Mesendoderm (in vitro differentiated cells): ENCODE measurements around the gene FRMD4A.
"Not testable (repeated sequence)": the region's sequence is repeated elsewhere in the genome, so short reads cannot be mapped to it uniquely, and the experiment has no call there.

ENCODE experiments used
- DNase-seq: peaks from one replicate; pipeline ENCODE4 v3.0.0; 2013
- H2AK5ac ChIP-seq: 2 replicates; pipeline ENCODE4 v1.6.1; 2013; ENCODE audit warnings: low read length, inconsistent platforms
- H2BK120ac ChIP-seq: 2 replicates; pipeline ENCODE4 v1.6.1; 2013; ENCODE audit warnings: low read depth, mild to moderate bottlenecking, low read length, moderate library complexity, mixed read lengths
- H2BK15ac ChIP-seq: replicated peaks from 2 replicates; pipeline ENCODE4 v1.6.1; 2013; ENCODE audit warnings: low read depth, mild to moderate bottlenecking, moderate library complexity
- H2BK5ac ChIP-seq: 2 replicates; pipeline ENCODE4 v1.6.1; 2013; ENCODE audit warnings: low read length, inconsistent platforms
- H3K18ac ChIP-seq: 2 replicates; pipeline ENCODE4 v1.6.1; 2013; ENCODE audit warnings: mild to moderate bottlenecking, low read length, mixed read lengths
- H3K23ac ChIP-seq: one replicate; pipeline ENCODE4 v1.6.1; 2013; ENCODE audit warnings: low read length
- H3K27ac ChIP-seq: 2 replicates; pipeline ENCODE4 v1.5.1; 2013; ENCODE audit warnings: low read depth, mild to moderate bottlenecking, inconsistent platforms, low read length, moderate library complexity
- H3K27me3 ChIP-seq: 2 replicates; pipeline ENCODE4 v1.6.1; 2013; ENCODE audit warnings: low read length, control low read depth, mild to moderate bottlenecking, inconsistent platforms; ENCODE audit not compliant: insufficient read depth, poor library complexity
- H3K36me3 ChIP-seq: 2 replicates; pipeline ENCODE4 v1.6.1; 2013; ENCODE audit warnings: low read length, inconsistent platforms; ENCODE audit not compliant: control insufficient read depth, insufficient read depth
- H3K4ac ChIP-seq: one replicate; pipeline ENCODE4 v1.6.1; 2013; ENCODE audit warnings: low read depth, mild to moderate bottlenecking, low read length, moderate library complexity
- H3K4me1 ChIP-seq: 2 replicates; pipeline ENCODE4 v1.6.1; 2013; ENCODE audit warnings: low read depth, low read length, inconsistent platforms; ENCODE audit not compliant: control insufficient read depth
- H3K4me2 ChIP-seq: 2 replicates; pipeline ENCODE4 v1.6.1; 2013; ENCODE audit warnings: low read length
- H3K4me3 ChIP-seq: 2 replicates; pipeline ENCODE4 v1.5.1; 2013; ENCODE audit warnings: mild to moderate bottlenecking, low read length
- H3K56ac ChIP-seq: one replicate; pipeline ENCODE4 v1.6.1; 2013; ENCODE audit warnings: low read length
- H3K79me1 ChIP-seq: 2 replicates; pipeline ENCODE4 v1.6.1; 2013; ENCODE audit warnings: low read length, inconsistent platforms
- H3K79me2 ChIP-seq: 2 replicates; pipeline ENCODE4 v1.6.1; 2013; ENCODE audit warnings: mild to moderate bottlenecking, low read length; ENCODE audit not compliant: control insufficient read depth, insufficient read depth
- H3K9ac ChIP-seq: 2 replicates; pipeline ENCODE4 v1.6.1; 2013; ENCODE audit warnings: low read length, inconsistent platforms
- H4K5ac ChIP-seq: one replicate; pipeline ENCODE4 v1.6.1; 2013; ENCODE audit warnings: low read length
- H4K8ac ChIP-seq: one replicate; pipeline ENCODE4 v1.6.1; 2013; ENCODE audit warnings: low read depth, mild to moderate bottlenecking, control low read depth, low read length, moderate library complexity
- WGBS: extraction: QIAGEN DNeasy Blood & Tissue Kit; methylation state at CpG from one replicate; pipeline ENCODE4 v1.1.7; 2013; ENCODE audit warnings: low lambda C conversion rate, missing lambda C conversion rate; ENCODE audit not compliant: insufficient coverage; ENCODE audit errors: extremely low coverage; 5-methylcytosine and 5-hydroxymethylcytosine counted together

FRMD4A gene

DNA sequence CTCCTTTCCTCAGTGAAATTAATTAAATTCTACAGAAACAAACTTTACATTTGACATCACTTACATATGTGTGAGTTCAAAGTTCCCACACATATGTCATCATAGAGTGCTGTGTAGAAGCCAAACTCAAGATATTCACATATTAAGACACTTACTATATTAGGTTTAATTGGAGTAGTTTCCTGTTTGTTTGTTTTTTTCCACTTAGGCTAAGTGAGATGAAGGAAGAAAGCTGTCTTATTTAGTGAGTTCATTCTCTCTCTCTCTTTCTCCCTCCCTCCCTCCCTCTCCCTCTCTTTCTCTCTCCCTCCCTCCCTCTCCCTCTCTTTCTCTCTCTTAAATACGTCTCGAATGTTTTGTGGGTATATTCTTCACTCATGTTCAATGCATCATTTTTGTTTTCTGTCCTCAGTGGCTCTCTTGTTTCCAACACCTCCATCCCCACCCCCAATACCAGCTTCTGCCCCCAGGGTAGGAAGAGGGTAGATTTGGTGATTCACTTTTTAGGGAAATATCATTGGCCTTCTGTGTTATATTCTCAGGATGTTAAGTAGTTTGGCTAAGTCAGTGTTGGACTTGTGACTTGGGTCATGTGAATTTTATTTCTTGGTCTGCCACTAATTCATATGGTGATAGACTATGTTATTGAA, 262.0 kb downstream of the FRMD4A start:
- Histone ChIP-seq H3K18ac (no peak overlapping the region), H2AK5ac (no peak overlapping the region), H3K56ac (no peak overlapping the region), H3K27ac (no peak overlapping the region), H3K36me3 (no peaks in the 10 kb centered on the region), H2BK5ac (no peak overlapping the region), H4K8ac (no peak overlapping the region), H3K4ac (no peak overlapping the region), H2BK15ac (no peak overlapping the region), H3K79me2 (no peaks in the 10 kb centered on the region), H2BK120ac (no peak overlapping the region), H3K23ac (no peak overlapping the region), H4K5ac (no peak overlapping the region), H3K79me1 (no peaks in the 10 kb centered on the region), H3K4me1 (peaks cover 3% of the 10 kb centered on the region), H3K4me2 (no peak overlapping the region), H3K9ac (no peak overlapping the region), H3K4me3 (no peak overlapping the region), H3K27me3 (no peaks in the 10 kb centered on the region)
- no CpG with 5 or more reads among the region's 2 CpGs for WGBS
- no peak for DNase-seq

DNA sequence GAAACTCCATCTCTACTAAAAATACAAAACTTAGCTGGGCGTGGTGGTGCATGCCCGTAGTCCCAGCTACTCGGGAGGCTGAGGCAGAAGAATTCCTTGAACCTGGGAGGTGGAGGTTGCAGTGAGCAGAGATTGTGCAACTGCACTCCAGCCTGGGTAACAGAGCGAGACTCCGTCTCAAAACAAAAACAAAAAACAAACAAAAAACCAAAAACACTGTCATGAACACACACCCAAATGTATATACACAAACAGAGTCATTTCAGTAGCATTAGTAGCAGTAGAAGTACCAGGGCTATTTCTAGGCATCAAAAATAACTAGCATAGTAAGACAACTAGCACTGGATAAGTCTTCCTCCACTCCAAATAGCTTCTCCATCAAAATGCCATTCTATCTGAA, 263.1 kb downstream of the FRMD4A start:
- not testable (repeated sequence) for H3K9ac ChIP-seq, H4K8ac ChIP-seq, H2AK5ac ChIP-seq, H3K27ac ChIP-seq, H2BK15ac ChIP-seq, H3K23ac ChIP-seq, H3K4me3 ChIP-seq, H2BK120ac ChIP-seq, H3K36me3 ChIP-seq, H3K4ac ChIP-seq, H4K5ac ChIP-seq, H3K4me1 ChIP-seq, DNase-seq, H3K56ac ChIP-seq, H3K27me3 ChIP-seq, H3K79me1 ChIP-seq, H3K79me2 ChIP-seq, H3K4me2 ChIP-seq, H2BK5ac ChIP-seq, H3K18ac ChIP-seq
- no CpG with 5 or more reads among the region's 5 CpGs for WGBS

DNA sequence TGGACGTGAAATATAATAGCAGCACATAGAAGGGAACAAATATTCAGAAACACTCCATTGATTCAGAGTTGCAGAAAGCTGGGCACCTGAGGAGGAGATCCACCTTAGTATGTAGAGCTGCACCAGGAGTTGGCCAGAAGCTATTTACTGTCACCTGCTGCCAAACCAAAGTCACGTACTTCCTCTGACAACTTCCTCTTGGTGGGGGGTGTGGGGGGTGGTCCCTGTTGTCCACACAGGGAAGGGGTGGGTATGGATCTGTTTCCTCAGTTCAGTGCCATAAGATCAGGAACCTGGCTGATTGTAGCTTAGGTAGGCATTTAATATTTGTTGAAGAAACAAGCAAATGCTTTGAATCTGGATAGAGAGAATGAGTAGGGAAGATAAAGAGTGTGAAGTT, 264.6 kb downstream of the FRMD4A start:
- no CpG with 5 or more reads among the region's 2 CpGs for WGBS
- DNase-seq, result no peak
- Histone ChIP-seq H3K27ac (no peak overlapping the region), H3K4me1 (peaks cover 3% of the 10 kb centered on the region), H3K79me2 (no peaks in the 10 kb centered on the region), H3K56ac (no peak overlapping the region), H4K5ac (no peak overlapping the region), H3K18ac (no peak overlapping the region), H3K36me3 (no peaks in the 10 kb centered on the region), H2BK5ac (no peak overlapping the region), H2BK120ac (no peak overlapping the region), H3K9ac (no peak overlapping the region), H3K4ac (no peak overlapping the region), H3K27me3 (no peaks in the 10 kb centered on the region), H2BK15ac (no peak overlapping the region), H4K8ac (no peak overlapping the region), H3K4me3 (no peak overlapping the region), H3K23ac (no peak overlapping the region), H2AK5ac (no peak overlapping the region), H3K79me1 (no peaks in the 10 kb centered on the region), H3K4me2 (no peak overlapping the region)

DNA sequence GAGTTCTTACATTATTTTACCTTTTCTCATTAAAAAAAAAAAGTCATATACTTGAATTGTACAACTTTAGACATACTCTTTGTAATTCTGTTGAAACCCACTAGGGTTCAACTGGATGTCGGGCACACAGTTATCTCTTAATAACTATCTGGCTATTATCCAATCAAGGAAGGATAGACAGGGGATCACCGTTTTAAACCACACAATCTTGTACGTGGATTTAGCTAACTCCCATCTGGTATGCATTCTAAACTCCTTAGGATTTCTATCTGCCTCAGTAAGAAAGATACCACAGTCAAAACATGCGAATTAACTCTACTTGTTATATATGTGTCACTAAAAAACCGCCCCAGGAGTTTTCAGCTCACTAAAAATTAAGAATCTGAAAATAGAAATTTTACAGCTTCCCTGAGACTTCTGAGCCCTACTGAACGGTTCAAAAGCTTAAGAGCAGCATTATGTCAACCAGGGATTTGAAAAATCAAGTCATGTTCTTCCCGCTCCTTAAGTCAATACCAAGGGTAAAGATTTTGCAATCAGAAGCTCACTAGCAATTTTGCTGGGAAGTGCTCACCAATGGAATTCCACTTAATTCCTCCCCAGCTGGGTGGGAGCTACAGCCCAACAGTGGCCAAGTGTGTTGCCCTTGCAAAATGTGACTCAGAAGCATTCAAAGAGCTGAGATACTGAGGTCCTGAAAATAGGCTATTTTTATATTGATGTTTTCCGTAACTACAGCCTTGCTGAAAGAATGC, 267.0 kb downstream of the FRMD4A start:
- H3K23ac ChIP-seq, result no peak overlapping the region
- no peak overlapping the region for H3K18ac ChIP-seq
- H2AK5ac ChIP-seq, result no peak overlapping the region
- H3K4me3 ChIP-seq, result no peak overlapping the region
- H2BK5ac ChIP-seq, result no peak overlapping the region
- H3K9ac ChIP-seq, result no peak overlapping the region
- H3K4ac ChIP-seq, result no peak overlapping the region
- no peak overlapping the region for H3K56ac ChIP-seq
- peak; percentile 49 for DNase-seq
- H3K36me3 ChIP-seq, result no peaks in the 10 kb centered on the region
- no peak overlapping the region for H3K4me2 ChIP-seq
- H3K79me1 ChIP-seq, result no peaks in the 10 kb centered on the region
- H4K5ac ChIP-seq, result no peak overlapping the region
- H4K8ac ChIP-seq, result no peak overlapping the region
- H3K4me1 ChIP-seq, result no peaks in the 10 kb centered on the region
- no peaks in the 10 kb centered on the region for H3K79me2 ChIP-seq
- H3K27me3 ChIP-seq, result no peaks in the 10 kb centered on the region
- H2BK120ac ChIP-seq, result no peak overlapping the region
- peak overlapping the region; percentile 36 for H2BK15ac ChIP-seq
- H3K27ac ChIP-seq, result no peak overlapping the region
- no CpG with 5 or more reads among the region's 8 CpGs for WGBS

DNA sequence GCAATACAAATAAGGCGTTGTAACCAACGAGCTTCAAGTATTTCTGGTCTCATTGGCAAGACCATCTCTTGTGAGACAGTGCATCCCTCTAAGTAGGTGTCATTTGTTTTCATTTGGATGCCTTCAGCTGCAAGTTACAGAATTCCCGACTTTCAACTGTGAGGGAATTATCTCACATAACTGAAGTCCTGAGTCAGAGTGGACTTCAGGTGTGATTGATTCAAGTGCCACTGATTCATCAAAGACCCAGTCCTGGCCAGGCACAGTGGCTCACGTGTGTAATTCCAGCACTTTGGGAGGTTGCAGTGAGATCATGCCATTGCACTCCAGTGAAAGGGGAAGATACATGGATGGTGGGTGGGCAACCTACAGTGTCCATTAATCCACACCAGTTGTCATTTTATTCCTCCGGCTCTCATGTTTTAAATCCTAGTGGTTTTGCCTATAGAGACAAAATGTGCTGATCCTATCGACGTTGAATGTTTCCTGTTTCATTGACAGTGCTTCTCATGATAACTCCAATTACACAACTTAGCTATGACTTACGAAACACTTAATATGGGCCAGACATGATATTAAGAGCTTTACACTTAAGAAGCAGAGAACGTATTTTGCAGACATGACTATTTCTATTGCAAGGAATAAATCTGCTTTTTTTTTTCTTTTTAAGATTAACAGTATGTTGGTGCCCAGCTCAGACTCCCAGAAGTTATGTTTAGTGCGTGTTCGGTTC, 268.0 kb downstream of the FRMD4A start:
- no peak overlapping the region for H4K5ac ChIP-seq
- H3K27ac ChIP-seq, result no peak overlapping the region
- no peak overlapping the region for H3K4me2 ChIP-seq
- H3K4ac ChIP-seq, result no peak overlapping the region
- no peaks in the 10 kb centered on the region for H3K27me3 ChIP-seq
- H4K8ac ChIP-seq, result no peak overlapping the region
- no peaks in the 10 kb centered on the region for H3K79me2 ChIP-seq
- no peak overlapping the region for H2BK5ac ChIP-seq
- no peaks in the 10 kb centered on the region for H3K79me1 ChIP-seq
- no peaks in the 10 kb centered on the region for H3K36me3 ChIP-seq
- no peak overlapping the region for H2BK120ac ChIP-seq
- H3K23ac ChIP-seq, result no peak overlapping the region
- H2AK5ac ChIP-seq, result no peak overlapping the region
- no peak overlapping the region for H3K18ac ChIP-seq
- DNase-seq, result no peak
- H3K4me3 ChIP-seq, result no peak overlapping the region
- no peak overlapping the region for H3K56ac ChIP-seq
- H3K4me1 ChIP-seq, result no peaks in the 10 kb centered on the region
- WGBS, result no CpG with 5 or more reads among the region's 11 CpGs
- no peak overlapping the region for H2BK15ac ChIP-seq
- H3K9ac ChIP-seq, result no peak overlapping the region
